IMR-90 (cell line): Measurements from ENCODE around the gene ZNF169. TPM values are rescaled to one million over a fixed set of nuclear protein-coding genes. Genes with fewer than 3 reads are reported as not detected.

Experiments
- ATAC-seq: fragments of 200-7000 bp; cut with Tn5 transposase; 2 replicates; pipeline ENCODE4 v1.9.1; 2020; ENCODE audit warnings: low read depth, mild to moderate bottlenecking, moderate library complexity
- BruUV-seq: library from RNA; stranded (reverse); fragments of 400-500 nt; replicated peaks from 2 replicates; lab custom pipeline; 2021; lab: Mats Ljungman, UMichigan
- CTCF ChIA-PET: fragments of 300-600 bp; formaldehyde crosslinking; extraction: SDS; loops from one replicate; lab custom pipeline; 2021; ENCODE audit warnings: antibody characterized with exemption; lab: Yijun Ruan, JAX
- POLR2A ChIA-PET: fragments of 300-600 bp; sonication (Branson Sonifier 250); formaldehyde crosslinking; loops from one replicate; lab custom pipeline; 2022; ENCODE audit warnings: antibody characterized with exemption; ENCODE audit not compliant: unreplicated experiment; lab: Charles Lee
- DNase-seq: peaks from one replicate; pipeline ENCODE4 v3.0.0; 2013
- H2AFZ ChIP-seq: replicated peaks from 2 replicates; pipeline ENCODE3; 2013; ENCODE audit warnings: low read length, mild to moderate bottlenecking; ENCODE audit not compliant: poor library complexity
- H2AK5ac ChIP-seq: 2 replicates; pipeline ENCODE4 v1.6.1; 2013; ENCODE audit warnings: low read depth, low read length, inconsistent platforms
- H2AK9ac ChIP-seq: replicated peaks from 2 replicates; pipeline ENCODE3; 2013; ENCODE audit warnings: mild to moderate bottlenecking, low read depth, low read length, moderate library complexity; ENCODE audit not compliant: poor library complexity
- H2BK120ac ChIP-seq: 2 replicates; pipeline ENCODE4 v1.6.1; 2013; ENCODE audit warnings: low read depth, low read length, inconsistent platforms
- H2BK15ac ChIP-seq: 3 replicates; pipeline ENCODE4 v1.6.1; 2013; ENCODE audit warnings: low read depth, low read length, inconsistent platforms
- H2BK20ac ChIP-seq: 2 replicates; pipeline ENCODE4 v1.6.1; 2013; ENCODE audit warnings: low read depth, mild to moderate bottlenecking, inconsistent platforms, low read length, moderate library complexity
- H2BK5ac ChIP-seq: 2 replicates; pipeline ENCODE4 v1.6.1; 2013; ENCODE audit warnings: mild to moderate bottlenecking, low read depth, low read length, inconsistent platforms; ENCODE audit not compliant: poor library complexity, severe bottlenecking
- H3K14ac ChIP-seq: replicated peaks from 2 replicates; pipeline ENCODE4 v1.6.1; 2013; ENCODE audit warnings: low read depth, low read length, inconsistent platforms
- H3K18ac ChIP-seq: 2 replicates; pipeline ENCODE4 v1.6.1; 2013; ENCODE audit warnings: low read depth, low read length, control low read depth
- H3K23ac ChIP-seq: 2 replicates; pipeline ENCODE4 v1.6.1; 2013; ENCODE audit warnings: low read depth, low read length, inconsistent platforms
- H3K27ac ChIP-seq: 2 replicates; pipeline ENCODE4 v1.5.1; 2013; ENCODE audit warnings: mild to moderate bottlenecking, control low read depth, low read length; ENCODE audit not compliant: insufficient read depth
- H3K27me3 ChIP-seq: 2 replicates; pipeline ENCODE4 v1.6.1; 2013; ENCODE audit warnings: low read length; ENCODE audit not compliant: control insufficient read depth, insufficient read depth
- H3K36me3 ChIP-seq: 2 replicates; pipeline ENCODE4 v1.6.1; 2013; ENCODE audit warnings: low read length, mixed read lengths; ENCODE audit not compliant: control insufficient read depth, insufficient read depth
- H3K4ac ChIP-seq: 2 replicates; pipeline ENCODE4 v1.6.1; 2013; ENCODE audit warnings: low read depth, low read length, inconsistent platforms
- H3K4me1 ChIP-seq: 2 replicates; pipeline ENCODE4 v1.6.1; 2013; ENCODE audit warnings: low read length, mixed read lengths; ENCODE audit not compliant: control insufficient read depth, insufficient read depth
- H3K4me2 ChIP-seq: 2 replicates; pipeline ENCODE4 v1.6.1; 2013; ENCODE audit warnings: low read depth, mild to moderate bottlenecking, control low read depth, low read length, moderate library complexity
- H3K4me3 ChIP-seq: 2 replicates; pipeline ENCODE4 v1.5.1; 2013; ENCODE audit warnings: low read depth, mild to moderate bottlenecking, control low read depth, low read length, moderate library complexity; ENCODE audit not compliant: insufficient read depth
- H3K56ac ChIP-seq: 2 replicates; pipeline ENCODE4 v1.6.1; 2013; ENCODE audit warnings: low read length, inconsistent platforms; ENCODE audit not compliant: insufficient read depth; ENCODE audit errors: extremely low read depth
- H3K79me1 ChIP-seq, 2 experiments: 2 replicates each; pipeline ENCODE4 v1.6.1; 2013; ENCODE audit warnings: low read length in 2 of 2, inconsistent platforms in 1 of 2, low read depth in 1 of 2
- H3K9ac ChIP-seq: 2 replicates; pipeline ENCODE4 v1.6.1; 2013; ENCODE audit warnings: low read depth, low read length, control low read depth
- H3K9me1 ChIP-seq: 2 replicates; pipeline ENCODE4 v1.6.1; 2013; ENCODE audit warnings: low read length, inconsistent platforms; ENCODE audit not compliant: insufficient read depth
- H3K9me3 ChIP-seq: 2 replicates; pipeline ENCODE4 v1.6.1; 2013; ENCODE audit warnings: low read length; ENCODE audit not compliant: control insufficient read depth, insufficient read depth
- H4K20me1 ChIP-seq: 2 replicates; pipeline ENCODE4 v1.6.1; 2013; ENCODE audit warnings: low read length, inconsistent platforms; ENCODE audit not compliant: insufficient read depth
- H4K5ac ChIP-seq: 2 replicates; pipeline ENCODE4 v1.6.1; 2013; ENCODE audit warnings: mild to moderate bottlenecking, low read depth, low read length, control low read depth
- H4K8ac ChIP-seq, 2 experiments: 2 replicates each; pipeline ENCODE4 v1.6.1; 2013; ENCODE audit warnings: low read depth in 2 of 2, low read length in 2 of 2, control low read depth in 1 of 2, inconsistent platforms in 1 of 2
- H4K91ac ChIP-seq: 2 replicates; pipeline ENCODE4 v1.6.1; 2013; ENCODE audit warnings: low read depth, low read length, inconsistent platforms; ENCODE audit not compliant: insufficient read depth
- BHLHE40 ChIP-seq: fragments of 150-350 bp; IDR thresholded peaks from 2 replicates; pipeline ENCODE4 v1.6.1; 2016; ENCODE audit warnings: mild to moderate bottlenecking, low read depth, low read length
- MAFK ChIP-seq: IDR thresholded peaks from 2 replicates; pipeline ENCODE4 v1.6.1; 2012; ENCODE audit warnings: low read depth, low read length, improper control_type of control experiment
- MXI1 ChIP-seq: IDR thresholded peaks from 2 replicates; pipeline ENCODE4 v1.6.1; 2012; ENCODE audit warnings: low read depth, mild to moderate bottlenecking, low read length, moderate library complexity, borderline replicate concordance
- NFE2L2 ChIP-seq: fragments of 150-350 bp; IDR thresholded peaks from 2 replicates; pipeline ENCODE4 v1.6.1; 2016; ENCODE audit warnings: low read depth, mild to moderate bottlenecking, low read length
- POLR2A ChIP-seq: IDR thresholded peaks from 2 replicates; pipeline ENCODE4 v1.6.1; 2012; ENCODE audit warnings: mild to moderate bottlenecking, low read depth, low read length
- RAD21 ChIP-seq: IDR thresholded peaks from 2 replicates; pipeline ENCODE4 v1.6.1; 2012; ENCODE audit warnings: low read length, improper control_type of control experiment
- RCOR1 ChIP-seq: IDR thresholded peaks from 2 replicates; pipeline ENCODE4 v1.6.1; 2012; ENCODE audit warnings: mild to moderate bottlenecking, low read length, improper control_type of control experiment; ENCODE audit not compliant: insufficient replicate concordance
- USF2 ChIP-seq: fragments of 150-350 bp; IDR thresholded peaks from 2 replicates; pipeline ENCODE4 v1.6.1; 2017; ENCODE audit warnings: mild to moderate bottlenecking, antibody characterized with exemption, low read length, low read depth
- WGBS, 2 experiments: methylation state at CpG; one replicate each; pipeline versions ENCODE4 v1.1.5 to v1.1.7; 2013; ENCODE audit warnings: missing lambda C conversion rate in 2 of 2; ENCODE audit not compliant: insufficient read length in 1 of 2; ENCODE audit errors: extremely low coverage in 2 of 2; 5-methylcytosine and 5-hydroxymethylcytosine counted together
- dilution Hi-C: fragments of 300-500 bp; cut with HindIII; formaldehyde crosslinking; loops from one replicate; pipeline ENCODE4 v1.14.3; 2018; ENCODE audit warnings: low sequenced_read_pairs; ENCODE audit not compliant: unreplicated experiment
- in situ Hi-C: fragments of 300-500 bp; cut with MboI; formaldehyde crosslinking; loops from 3 replicates; pipeline ENCODE4 v1.14.3; 2019; ENCODE audit warnings: low sequenced_read_pairs, inconsistent platforms, mixed read lengths
- intact Hi-C: fragments of 100-400 bp; cut with micrococcal nuclease; formaldehyde crosslinking; loops from 2 replicates; pipeline ENCODE4 v1.10.0; 2022
- polyA plus RNA-seq, 3 experiments: library from polyadenylated mRNA; depleted of rRNA; stranded (reverse); fragments of >200 nt; gene quantifications; 2 replicates each; pipeline ENCODE4 v1.2.3, GENCODE V29; 2012; ENCODE audit warnings: low replicate concordance in 1 of 3
- total RNA-seq: library from RNA; depleted of rRNA; stranded (reverse); fragments of >200 nt; gene quantifications from 2 replicates; pipeline ENCODE4 v1.2.3, GENCODE V29; 2012
- TF ChIP-seq, protein P1 (sequence below): conservative IDR thresholded peaks from 2 replicates; pipeline ENCODE4 v1.5.1; 2012; ENCODE audit warnings: mild to moderate bottlenecking, low read depth, low read length, improper control_type of control experiment

Gene ZNF169
- total and polyA plus RNA-seq, 2 of the 4 experiments (the other 2 are of a cell fraction) = 2.7 to 3.2 TPM

GRCh38 chr9:94286116-94286515, 27.0 kb downstream of the ZNF169 start:
- no peak overlapping the region for H3K56ac ChIP-seq
- intact Hi-C loops = no loop called here
- H3K4me3 ChIP-seq = no peak overlapping the region
- H3K14ac ChIP-seq = no peak overlapping the region
- no peak for DNase-seq
- in situ Hi-C loops = no loop called here
- H3K9me3 ChIP-seq = no peaks in the 10 kb centered on the region
- H2BK120ac ChIP-seq = no peak overlapping the region
- H4K20me1 ChIP-seq = no peaks in the 10 kb centered on the region
- no peak overlapping the region for H3K4me2 ChIP-seq
- no peak overlapping the region for H3K18ac ChIP-seq
- 0 out of 2 replicates have a peak, but pooled peaks have one; percentile 16 for ATAC-seq
- no peak overlapping the region for H2BK5ac ChIP-seq
- peaks cover 6% of the 10 kb centered on the region; the same call in 1 of the 2 replicates for H3K4me1 ChIP-seq
- ChIA-PET CTCF (interaction anchor here (0.6 kb wide), 1 partner anchor 986 kb away, joined by 3 read pairs; no protein-coding TSS in a partner anchor), POLR2A (no interaction called here)
- H3K4ac ChIP-seq = no peak overlapping the region
- H3K27me3 ChIP-seq = no peaks in the 10 kb centered on the region
- H3K9me1 ChIP-seq = no peaks in the 10 kb centered on the region; the same call in 1 of the 2 replicates
- WGBS, 2 experiments = no CpG with 5 or more reads among the region's 3 CpGs
- BruUV-seq = no TSS peak
- no peak overlapping the region for H4K5ac ChIP-seq
- H2BK20ac ChIP-seq = no peak overlapping the region
- dilution Hi-C loops = no loop called here
- TF ChIP-seq POLR2A (no peak), NFE2L2 (no peak), BHLHE40 (no peak), RAD21 (no peak), MXI1 (no peak), MAFK (no peak), USF2 (no peak), RCOR1 (no peak)
- TF ChIP-seq, protein P1, sequence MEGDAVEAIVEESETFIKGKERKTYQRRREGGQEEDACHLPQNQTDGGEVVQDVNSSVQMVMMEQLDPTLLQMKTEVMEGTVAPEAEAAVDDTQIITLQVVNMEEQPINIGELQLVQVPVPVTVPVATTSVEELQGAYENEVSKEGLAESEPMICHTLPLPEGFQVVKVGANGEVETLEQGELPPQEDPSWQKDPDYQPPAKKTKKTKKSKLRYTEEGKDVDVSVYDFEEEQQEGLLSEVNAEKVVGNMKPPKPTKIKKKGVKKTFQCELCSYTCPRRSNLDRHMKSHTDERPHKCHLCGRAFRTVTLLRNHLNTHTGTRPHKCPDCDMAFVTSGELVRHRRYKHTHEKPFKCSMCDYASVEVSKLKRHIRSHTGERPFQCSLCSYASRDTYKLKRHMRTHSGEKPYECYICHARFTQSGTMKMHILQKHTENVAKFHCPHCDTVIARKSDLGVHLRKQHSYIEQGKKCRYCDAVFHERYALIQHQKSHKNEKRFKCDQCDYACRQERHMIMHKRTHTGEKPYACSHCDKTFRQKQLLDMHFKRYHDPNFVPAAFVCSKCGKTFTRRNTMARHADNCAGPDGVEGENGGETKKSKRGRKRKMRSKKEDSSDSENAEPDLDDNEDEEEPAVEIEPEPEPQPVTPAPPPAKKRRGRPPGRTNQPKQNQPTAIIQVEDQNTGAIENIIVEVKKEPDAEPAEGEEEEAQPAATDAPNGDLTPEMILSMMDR = no peak
- no peak overlapping the region for H3K9ac ChIP-seq
- H3K36me3 ChIP-seq = no peaks in the 10 kb centered on the region
- no peak overlapping the region for H4K91ac ChIP-seq
- H3K23ac ChIP-seq = no peak overlapping the region
- H2BK15ac ChIP-seq = no peak overlapping the region
- H3K79me1 ChIP-seq = 0 out of 4 replicates have a peak, but pooled peaks cover 0 to 4% of the 10 kb centered on the region in 2 experiments
- H3K27ac ChIP-seq = no peak overlapping the region
- H2AK5ac ChIP-seq = no peak overlapping the region
- H2AK9ac ChIP-seq = no peak overlapping the region
- no peak overlapping the region for H4K8ac ChIP-seq
- H2AFZ ChIP-seq = no peak overlapping the region
